Thoracic aorta (tissue), 2 donors: ENCODE data around the gene C1orf141. TPM values are rescaled to one million over a fixed set of nuclear protein-coding genes. Genes with fewer than 3 reads are reported as not detected.

Experiments used
- ATAC-seq: fragments of 150-250 bp; one replicate; pipeline ENCODE4 v1.8.0; 2017; ENCODE audit warnings: low read depth; ENCODE audit not compliant: insufficient number of reproducible peaks, low FRiP score
- DNase-seq: peaks from one replicate; pipeline ENCODE4 v3.0.0-alpha.2; 2020; ENCODE audit warnings: low spot score
- H3K27ac ChIP-seq, 2 donors: fragments of 200-600 bp; sonication (generic); 1 replicate in 1 of 2; 2 replicates in 1 of 2; pipeline ENCODE4 v1.5.1; 2016; ENCODE audit warnings: mild to moderate bottlenecking in 2 of 2, moderate library complexity in 2 of 2
- H3K27me3 ChIP-seq: fragments of 200-600 bp; sonication (generic); replicated peaks from 2 replicates; pipeline ENCODE4 v1.6.0; 2016; ENCODE audit warnings: mild to moderate bottlenecking; ENCODE audit not compliant: insufficient read depth
- H3K36me3 ChIP-seq: fragments of 200-600 bp; sonication (generic); one replicate; pipeline ENCODE4 v1.5.1; 2016
- H3K4me1 ChIP-seq, 2 donors: fragments of 200-600 bp; sonication (generic); 1 replicate in 1 of 2; 2 replicates in 1 of 2; pipeline versions ENCODE4 v1.5.1 to v1.6.0; 2016; ENCODE audit warnings: low read depth in 2 of 2, mild to moderate bottlenecking in 1 of 2; ENCODE audit not compliant: control insufficient read depth in 1 of 2
- H3K4me3 ChIP-seq: fragments of 200-600 bp; sonication (generic); 2 replicates; pipeline ENCODE4 v1.5.1; 2016; ENCODE audit warnings: mild to moderate bottlenecking
- H3K9me3 ChIP-seq: fragments of 200-600 bp; sonication (generic); 2 replicates; pipeline ENCODE4 v1.5.1; 2016
- total RNA-seq, 2 donors: library from RNA; depleted of rRNA; stranded (reverse); fragments of >200 nt; gene quantifications; one replicate each; pipeline versions ENCODE4 v1.1.0 to v1.2.3, GENCODE V29; 2016
- TF ChIP-seq, protein P1 (sequence below): fragments of 200-600 bp; sonication (generic); IDR thresholded peaks from one replicate; pipeline ENCODE4 v1.5.1; 2019; ENCODE audit warnings: antibody characterized with exemption

Gene C1orf141
- total RNA-seq, 2 donors from 2014 or later: not detected

DNA sequence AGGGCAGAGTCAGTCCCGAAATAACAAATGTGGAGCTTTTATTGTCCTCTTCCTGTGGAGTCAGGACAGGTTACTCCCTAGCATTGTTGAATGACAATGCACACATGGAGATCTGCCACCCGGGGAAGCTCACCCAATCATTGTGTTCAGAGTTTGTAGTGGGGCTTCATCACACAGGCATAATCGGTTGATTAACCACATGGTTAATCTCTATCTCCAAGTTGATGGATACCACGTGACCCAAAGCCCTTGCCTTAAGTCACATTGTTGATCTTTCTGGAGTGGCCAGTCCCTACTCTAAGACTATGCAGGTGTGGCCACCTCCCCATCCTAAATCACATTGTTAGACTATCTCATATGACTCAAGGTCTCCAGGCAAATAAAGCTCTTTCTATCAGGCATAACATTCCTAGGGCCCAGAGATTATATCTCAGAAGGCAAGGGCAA is 2.6 kb upstream of the C1orf141 start:
- Histone ChIP-seq H3K27me3 (no peaks in the 10 kb centered on the region), H3K4me3 (no peak overlapping the region), H3K36me3 (no peaks in the 10 kb centered on the region), H3K4me1 (peaks cover 7 to 13% of the 10 kb centered on the region in 2 donors), H3K9me3 (no peaks in the 10 kb centered on the region), H3K27ac (no peak overlapping the region)
- DNase-seq: no peak
- TF ChIP-seq, protein P1, sequence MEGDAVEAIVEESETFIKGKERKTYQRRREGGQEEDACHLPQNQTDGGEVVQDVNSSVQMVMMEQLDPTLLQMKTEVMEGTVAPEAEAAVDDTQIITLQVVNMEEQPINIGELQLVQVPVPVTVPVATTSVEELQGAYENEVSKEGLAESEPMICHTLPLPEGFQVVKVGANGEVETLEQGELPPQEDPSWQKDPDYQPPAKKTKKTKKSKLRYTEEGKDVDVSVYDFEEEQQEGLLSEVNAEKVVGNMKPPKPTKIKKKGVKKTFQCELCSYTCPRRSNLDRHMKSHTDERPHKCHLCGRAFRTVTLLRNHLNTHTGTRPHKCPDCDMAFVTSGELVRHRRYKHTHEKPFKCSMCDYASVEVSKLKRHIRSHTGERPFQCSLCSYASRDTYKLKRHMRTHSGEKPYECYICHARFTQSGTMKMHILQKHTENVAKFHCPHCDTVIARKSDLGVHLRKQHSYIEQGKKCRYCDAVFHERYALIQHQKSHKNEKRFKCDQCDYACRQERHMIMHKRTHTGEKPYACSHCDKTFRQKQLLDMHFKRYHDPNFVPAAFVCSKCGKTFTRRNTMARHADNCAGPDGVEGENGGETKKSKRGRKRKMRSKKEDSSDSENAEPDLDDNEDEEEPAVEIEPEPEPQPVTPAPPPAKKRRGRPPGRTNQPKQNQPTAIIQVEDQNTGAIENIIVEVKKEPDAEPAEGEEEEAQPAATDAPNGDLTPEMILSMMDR: no peak
- no peak for ATAC-seq

- H3K9me3 ChIP-seq: no peaks in the 10 kb centered on the region
- peaks cover 7 to 13% of the 10 kb centered on the region in 2 donors for H3K4me1 ChIP-seq
- no peak overlapping the region for H3K27ac ChIP-seq
- no peak for DNase-seq
- H3K27me3 ChIP-seq: no peaks in the 10 kb centered on the region
- no peak for ATAC-seq
- no peaks in the 10 kb centered on the region for H3K36me3 ChIP-seq
- peak overlapping the region; percentile 67 for H3K4me3 ChIP-seq
- TF ChIP-seq, protein P1: no peak
Measured at GRCh38 chr1:67135354-67135753, 584 bp upstream of the C1orf141 start.

- H3K27ac ChIP-seq: no peak overlapping the region
- no peak overlapping the region for H3K4me3 ChIP-seq
- TF ChIP-seq, protein P1: no peak
- H3K4me1 ChIP-seq: peaks cover 7 to 13% of the 10 kb centered on the region in 2 donors
- H3K27me3 ChIP-seq: no peaks in the 10 kb centered on the region
- no peaks in the 10 kb centered on the region for H3K36me3 ChIP-seq
- DNase-seq (no peak), ATAC-seq (no peak)
- H3K9me3 ChIP-seq: no peaks in the 10 kb centered on the region
Measured at GRCh38 chr1:67133177-67133576, 1.6 kb downstream of the C1orf141 start.

DNA sequence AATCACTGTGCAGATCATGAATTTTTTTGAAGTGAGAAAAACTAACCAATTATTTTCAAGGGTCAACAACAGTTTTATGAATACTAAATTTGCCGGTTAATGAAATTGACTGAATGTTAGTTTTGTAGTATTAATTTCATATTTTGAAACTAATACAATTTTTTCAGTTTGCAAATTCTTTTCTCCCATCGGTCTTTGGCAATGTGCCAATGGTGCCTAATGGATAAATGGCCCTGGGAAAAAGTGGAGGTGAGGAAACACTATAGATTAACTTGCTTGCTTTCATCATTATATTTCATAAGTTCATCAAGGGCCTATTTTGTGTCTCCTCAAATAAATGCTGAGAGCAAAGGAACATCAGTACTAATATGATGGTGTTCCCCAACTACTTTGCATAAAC is 4.1 kb downstream of the C1orf141 start:
- ATAC-seq: no peak
- H3K4me3 ChIP-seq: no peak overlapping the region

DNA sequence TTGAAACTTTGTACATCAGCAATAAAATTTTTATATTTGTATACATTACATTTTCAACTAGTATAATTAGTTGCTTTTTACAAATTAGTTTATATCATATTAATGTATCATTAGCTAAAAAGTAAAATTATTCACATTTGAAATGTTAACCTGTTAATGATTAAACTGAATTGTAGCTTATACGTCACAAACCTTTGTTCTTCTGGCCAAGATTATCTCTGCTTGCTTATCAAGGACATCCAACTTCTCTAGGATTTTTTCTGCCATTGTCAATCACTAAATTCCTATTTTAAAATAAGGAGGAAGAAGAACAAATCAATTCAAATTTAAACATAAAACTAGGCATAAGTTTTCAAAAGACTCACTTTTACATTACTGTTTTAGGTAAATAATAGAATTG is 7.8 kb downstream of the C1orf141 start:
- Histone ChIP-seq H3K4me1 (no peaks in the 10 kb centered on the region), H3K4me3 (no peak overlapping the region), H3K9me3 (no peaks in the 10 kb centered on the region), H3K27ac (no peak overlapping the region), H3K36me3 (no peaks in the 10 kb centered on the region), H3K27me3 (no peaks in the 10 kb centered on the region)
- ATAC-seq (no peak), DNase-seq (no peak)
- TF ChIP-seq, protein P1: no peak

More for the DNA sequence above, 4.1 kb downstream of the C1orf141 start:
- Histone ChIP-seq H3K27me3 (no peaks in the 10 kb centered on the region), H3K36me3 (no peaks in the 10 kb centered on the region), H3K27ac (no peak overlapping the region), H3K9me3 (no peaks in the 10 kb centered on the region), H3K4me1 (peaks cover 7 to 13% of the 10 kb centered on the region in 2 donors)
- DNase-seq: no peak
- TF ChIP-seq, protein P1: no peak
